ENCODE data around the gene OLFM2. TPM values are rescaled to one million over a fixed set of nuclear protein-coding genes. Genes with fewer than 3 reads are reported as not detected.

Gene OLFM2
- total RNA-seq, 1 donor from 2014 or later = 13.8 TPM

GRCh38 chr19:9970481-9970880, 34.2 kb upstream of the OLFM2 start:
- intact Hi-C loops (cut with DNase I) = no loop called here
- Histone ChIP-seq H3K4me3 (no peak overlapping the region), H3K27ac (no peak overlapping the region), H3K36me3 (peaks cover 0 to 22% of the 10 kb centered on the region in 2 donors), H3K9me3 (no peaks in the 10 kb centered on the region), H3K4me1 (no peaks in the 10 kb centered on the region), H3K27me3 (no peaks in the 10 kb centered on the region)
- DNase-seq (ENCODE audit: extremely low spot score in 2 of 2) = no peak
- TF ChIP-seq POLR2AphosphoS5 (IDR thresholded peaks at IDR 0.05; ENCODE audit: insufficient read depth in 1 of 2, low read depth in 1 of 2) = no peak
- TF ChIP-seq CTCF (IDR thresholded peaks at IDR 0.05) = no peak
- no peak for TF ChIP-seq POLR2A (IDR thresholded peaks at IDR 0.05)

- Histone ChIP-seq H3K4me1 (no peaks in the 10 kb centered on the region), H3K9me3 (no peaks in the 10 kb centered on the region), H3K27ac (no peak overlapping the region), H3K27me3 (no peaks in the 10 kb centered on the region), H3K36me3 (peaks cover 0 to 22% of the 10 kb centered on the region in 2 donors), H3K4me3 (no peak overlapping the region)
- intact Hi-C loops (cut with DNase I) = no loop called here
- no peak for TF ChIP-seq POLR2AphosphoS5 (IDR thresholded peaks at IDR 0.05; ENCODE audit: insufficient read depth in 1 of 2, low read depth in 1 of 2)
- TF ChIP-seq CTCF (IDR thresholded peaks at IDR 0.05) = no peak
- no peak for TF ChIP-seq POLR2A (IDR thresholded peaks at IDR 0.05)
- DNase-seq (ENCODE audit: extremely low spot score in 2 of 2) = no peak
Measured at GRCh38 chr19:9969688-9969975, 33.3 kb upstream of the OLFM2 start.

- Histone ChIP-seq H3K9me3 (no peaks in the 10 kb centered on the region), H3K4me3 (no peak overlapping the region), H3K27ac (no peak overlapping the region), H3K36me3 (peaks cover 0 to 25% of the 10 kb centered on the region in 2 donors), H3K4me1 (no peaks in the 10 kb centered on the region), H3K27me3 (no peaks in the 10 kb centered on the region)
- TF ChIP-seq POLR2AphosphoS5 (IDR thresholded peaks at IDR 0.05; ENCODE audit: insufficient read depth in 1 of 2, low read depth in 1 of 2) (no peak), CTCF (IDR thresholded peaks at IDR 0.05) (no peak), POLR2A (IDR thresholded peaks at IDR 0.05) (no peak)
- intact Hi-C loops (cut with DNase I) = no loop called here
- no peak for DNase-seq (ENCODE audit: extremely low spot score in 2 of 2)
Measured at GRCh38 chr19:9968820-9969687, 32.7 kb upstream of the OLFM2 start.

- Histone ChIP-seq H3K27ac (no peak overlapping the region), H3K27me3 (no peaks in the 10 kb centered on the region), H3K9me3 (no peaks in the 10 kb centered on the region), H3K4me3 (no peak overlapping the region), H3K36me3 (peaks cover 0 to 16% of the 10 kb centered on the region in 2 donors), H3K4me1 (no peaks in the 10 kb centered on the region)
- intact Hi-C loops (cut with DNase I) = no loop called here
- DNase-seq (ENCODE audit: extremely low spot score in 2 of 2) = no peak
- TF ChIP-seq POLR2AphosphoS5 (IDR thresholded peaks at IDR 0.05; ENCODE audit: insufficient read depth in 1 of 2, low read depth in 1 of 2) (no peak), POLR2A (IDR thresholded peaks at IDR 0.05) (no peak), CTCF (IDR thresholded peaks at IDR 0.05) (no peak)
Measured at GRCh38 chr19:9967326-9967725, 31.0 kb upstream of the OLFM2 start.

- peaks cover 0 to 22% of the 10 kb centered on the region in 2 donors for H3K36me3 ChIP-seq
- no peak overlapping the region for H3K27ac ChIP-seq
- intact Hi-C loops (cut with DNase I) = no loop called here
- H3K9me3 ChIP-seq = no peaks in the 10 kb centered on the region
- TF ChIP-seq POLR2AphosphoS5 (IDR thresholded peaks at IDR 0.05; ENCODE audit: insufficient read depth in 1 of 2, low read depth in 1 of 2) (no peak), POLR2A (IDR thresholded peaks at IDR 0.05) (no peak)
- no peak for DNase-seq (ENCODE audit: extremely low spot score in 2 of 2)
- no peaks in the 10 kb centered on the region for H3K4me1 ChIP-seq
- no peaks in the 10 kb centered on the region for H3K27me3 ChIP-seq
- no peak overlapping the region for H3K4me3 ChIP-seq
Measured at GRCh38 chr19:9966448-9966847, 30.1 kb upstream of the OLFM2 start.
